K562 (cell line): ENCODE data around the gene OR1S1. TPM values are rescaled to one million over a fixed set of nuclear protein-coding genes. Genes with fewer than 3 reads are reported as not detected.

Experiments used
- ATAC-seq: fragments of 200-7000 bp; cut with Tn5 transposase; 3 replicates; pipeline ENCODE4 v1.9.1; 2020; ENCODE audit warnings: moderate library complexity
- BruUV-seq: library from RNA; stranded (reverse); fragments of 400-500 nt; replicated peaks from 2 replicates; lab custom pipeline; 2021; lab: Mats Ljungman, UMichigan
- CTCF ChIA-PET: fragments of 300-600 bp; formaldehyde crosslinking; extraction: SDS; loops from one replicate; lab custom pipeline; 2021; ENCODE audit warnings: low intra/inter-chr PET ratio; lab: Yijun Ruan, JAX
- POLR2A ChIA-PET: fragments of 300-600, 350-650 bp; sonication (Branson Sonifier 250); formaldehyde crosslinking; extraction: SDS; loops from one replicate; lab custom pipeline; 2021; ENCODE audit warnings: antibody characterized with exemption, inconsistent platforms; lab: Yijun Ruan, JAX
- DNase-seq, 4 experiments: peaks; one replicate each; pipeline versions ENCODE4 v3.0.0 to v3.0.0-alpha.2; 2011 to 2018; ENCODE audit warnings: low spot score in 3 of 4, mixed read lengths in 3 of 4; ENCODE audit errors: extremely low read depth in 1 of 4
- FAIRE-seq: peaks from 2 replicates; lab custom pipeline; 2011; peaks lifted over from hg19 to GRCh38; lab: Jason Lieb, UNC
- H2AFZ ChIP-seq: 2 replicates; pipeline ENCODE4 v1.6.0; 2011; ENCODE audit warnings: low read depth, low read length, control low read depth, inconsistent platforms
- H3K27ac ChIP-seq: fragments of 200-600 bp; 3 replicates; pipeline ENCODE4 v1.8.0; 2011; ENCODE audit warnings: low read depth, mild to moderate bottlenecking, control low read depth, inconsistent platforms, low read length, moderate library complexity, mixed read lengths; ENCODE audit errors: extremely low read depth
- H3K27me3 ChIP-seq, 2 experiments: fragments of 300-600 bp in 1 of 2; 2 replicates in 1 of 2; 3 replicates in 1 of 2; pipeline versions ENCODE4 v1.6.0 to v1.8.0; 2011; ENCODE audit warnings: inconsistent platforms in 2 of 2, low read length in 2 of 2, mild to moderate bottlenecking in 1 of 2, mixed read lengths in 1 of 2, moderate library complexity in 1 of 2; ENCODE audit not compliant: control insufficient read depth in 2 of 2, insufficient read depth in 2 of 2
- H3K36me3 ChIP-seq: fragments of 300-600 bp; 3 replicates; pipeline ENCODE4 v1.8.0; 2011; ENCODE audit warnings: mild to moderate bottlenecking, low read length, inconsistent platforms; ENCODE audit not compliant: control insufficient read depth, insufficient read depth
- H3K4me1 ChIP-seq, 2 experiments: fragments of 200-600 bp in 1 of 2; replicated peaks in 1 of 2; 2 replicates in 1 of 2; 3 replicates in 1 of 2; pipeline versions ENCODE4 v1.5.1 to v1.8.0; 2011; ENCODE audit warnings: inconsistent platforms in 2 of 2, low read length in 2 of 2, mild to moderate bottlenecking in 1 of 2, mixed read lengths in 1 of 2, moderate library complexity in 1 of 2; ENCODE audit not compliant: control insufficient read depth in 2 of 2, insufficient read depth in 2 of 2
- H3K4me2 ChIP-seq: 2 replicates; pipeline ENCODE4 v1.6.1; 2011; ENCODE audit warnings: low read length, control low read depth, inconsistent platforms, mixed read lengths; ENCODE audit not compliant: insufficient read depth
- H3K4me3 ChIP-seq: fragments of 200-600 bp; sonication (generic), shearing (Covaris generic); 2 replicates; pipeline ENCODE4 v1.5.1; 2016; ENCODE audit warnings: control low read depth, inconsistent platforms
- H3K79me2 ChIP-seq: fragments of 200-600 bp; 3 replicates; pipeline ENCODE4 v1.8.0; 2011; ENCODE audit warnings: low read length, inconsistent platforms; ENCODE audit not compliant: control insufficient read depth, insufficient read depth
- H3K9ac ChIP-seq, 2 experiments: 2 replicates each; pipeline versions ENCODE4 v1.6.0 to v1.6.1; 2011; ENCODE audit warnings: low read depth in 2 of 2, low read length in 2 of 2, control low read depth in 1 of 2, inconsistent platforms in 1 of 2, mild to moderate bottlenecking in 1 of 2, mixed read lengths in 1 of 2; ENCODE audit not compliant: insufficient read depth in 1 of 2
- H3K9me1 ChIP-seq: one replicate; pipeline ENCODE4 v1.6.0; 2011; ENCODE audit warnings: inconsistent platforms, mild to moderate bottlenecking, low read length, moderate library complexity; ENCODE audit not compliant: control insufficient read depth, insufficient read depth
- H3K9me3 ChIP-seq: replicated peaks from 2 replicates; pipeline ENCODE4 v1.5.1; 2011; ENCODE audit warnings: low read depth, low read length, inconsistent platforms; ENCODE audit not compliant: control insufficient read depth, insufficient read depth
- H4K20me1 ChIP-seq: replicated peaks from 2 replicates; pipeline ENCODE4 v1.6.1; 2011; ENCODE audit warnings: low read length, inconsistent platforms, mixed read lengths; ENCODE audit not compliant: control insufficient read depth, insufficient read depth
- FOXA1 ChIP-seq: fragments of 450-650 bp; IDR thresholded peaks from 2 replicates; pipeline ENCODE4 v1.6.1; 2016; ENCODE audit warnings: mild to moderate bottlenecking, borderline replicate concordance
- MCM5 ChIP-seq: fragments of 450-650 bp; IDR thresholded peaks from 2 replicates; pipeline ENCODE4 v1.6.1; 2016; ENCODE audit warnings: low read depth
- PHB ChIP-seq: fragments of 250-450 bp; sonication (Bioruptor Pico); IDR thresholded peaks from 2 replicates; pipeline ENCODE4 v1.5.0; 2021
- TFAM ChIP-seq: fragments of 250-450 bp; sonication (Bioruptor Pico); conservative IDR thresholded peaks from 2 replicates; pipeline ENCODE4 v1.5.0; 2021; ENCODE audit warnings: mild to moderate bottlenecking, moderate library complexity
- WGBS: fragments of 100-300 bp; shearing (Covaris generic); methylation state at CpG from one replicate; pipeline ENCODE4 v1.1.6; 2016; ENCODE audit warnings: low coverage, mixed read lengths; ENCODE audit not compliant: insufficient coverage; ENCODE audit errors: missing lambda C conversion rate; 5-methylcytosine and 5-hydroxymethylcytosine counted together
- in situ Hi-C: fragments of 300-500 bp; cut with MboI; formaldehyde crosslinking; loops from 4 replicates; pipeline ENCODE4 v1.15.0; 2018; ENCODE audit warnings: inconsistent platforms, mixed read lengths
- intact Hi-C: fragments of 100-400 bp; cut with micrococcal nuclease; formaldehyde crosslinking; loops from 2 replicates; pipeline ENCODE4 v1.14.2; 2022
- polyA plus RNA-seq, 8 experiments: library from polyadenylated mRNA; depleted of rRNA in 4 of 8; stranded (reverse) in 5 of 8; unstranded in 3 of 8; fragments of >200 nt; fragmentation: Nextera tagmentation in 2 of 8; fragmentation: Illumina TruSeq in 1 of 8; extraction: Ambion mirVana in 2 of 8; extraction: Trizol in 1 of 8; gene quantifications; 2 replicates each; pipeline versions ENCODE4 v1.2.1 to v1.2.3, GENCODE V29; 2011 to 2014; ENCODE audit warnings: inconsistent platforms in 1 of 8, missing spikeins in 1 of 8
- total RNA-seq, 7 experiments: library from RNA; depleted of rRNA in 6 of 7; stranded (reverse); fragments of >200 nt in 6 of 7; fragmentation: Illumina TruSeq in 2 of 7; extraction: Trizol in 2 of 7; gene quantifications; 2 replicates each; pipeline versions ENCODE4 v1.2.1 to v1.2.3, GENCODE V29; 2011 to 2021; ENCODE audit warnings: low replicate concordance in 1 of 7
- TF ChIP-seq, protein P1 (sequence below), 3 experiments: IDR thresholded peaks in 2 of 3; conservative IDR thresholded peaks in 1 of 3; 2 replicates each; pipeline ENCODE4 v1.5.1; 2011 to 2012; ENCODE audit warnings: low read length in 3 of 3, mild to moderate bottlenecking in 3 of 3, control low read depth in 2 of 3, improper control_type of control experiment in 1 of 3, inconsistent platforms in 1 of 3, low read depth in 1 of 3, mixed read lengths in 1 of 3, moderate library complexity in 1 of 3; ENCODE audit not compliant: insufficient read depth in 2 of 3
- TF ChIP-seq, protein P2 (sequence below): fragments of 250-450 bp; sonication (Bioruptor Pico); IDR thresholded peaks from 2 replicates; pipeline ENCODE4 v1.4.0; 2020; ENCODE audit warnings: mild to moderate bottlenecking, moderate library complexity

The OR1S1 gene
- total and polyA plus RNA-seq, 9 of the 15 experiments (the other 6 are each of a cell fraction or from before 2014, with no cell fraction given), result not detected

DNA sequence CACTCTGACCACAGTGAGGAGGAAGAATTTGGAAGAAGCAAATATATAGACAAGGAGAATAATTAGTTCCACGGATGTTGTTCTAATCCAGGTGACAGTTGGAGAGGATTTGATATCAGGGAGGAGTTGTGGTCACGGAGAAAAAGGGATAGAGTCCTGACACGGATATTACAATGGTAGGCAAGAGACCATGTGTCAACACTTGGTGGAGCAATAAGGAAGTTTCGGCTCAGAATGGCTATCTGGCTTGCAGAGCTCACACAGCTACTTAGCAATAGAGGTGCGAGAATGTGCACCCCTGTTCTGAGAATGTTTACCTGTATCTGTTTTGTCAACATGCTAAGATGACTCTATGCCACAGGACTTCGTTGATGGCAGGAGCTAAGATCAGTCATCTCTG is 34.1 kb upstream of the OR1S1 start:
- H3K79me2 ChIP-seq, result no peaks in the 10 kb centered on the region
- ATAC-seq, result no peak
- in situ Hi-C loops, result no loop called here
- H2AFZ ChIP-seq, result no peak overlapping the region
- TF ChIP-seq, protein P1, sequence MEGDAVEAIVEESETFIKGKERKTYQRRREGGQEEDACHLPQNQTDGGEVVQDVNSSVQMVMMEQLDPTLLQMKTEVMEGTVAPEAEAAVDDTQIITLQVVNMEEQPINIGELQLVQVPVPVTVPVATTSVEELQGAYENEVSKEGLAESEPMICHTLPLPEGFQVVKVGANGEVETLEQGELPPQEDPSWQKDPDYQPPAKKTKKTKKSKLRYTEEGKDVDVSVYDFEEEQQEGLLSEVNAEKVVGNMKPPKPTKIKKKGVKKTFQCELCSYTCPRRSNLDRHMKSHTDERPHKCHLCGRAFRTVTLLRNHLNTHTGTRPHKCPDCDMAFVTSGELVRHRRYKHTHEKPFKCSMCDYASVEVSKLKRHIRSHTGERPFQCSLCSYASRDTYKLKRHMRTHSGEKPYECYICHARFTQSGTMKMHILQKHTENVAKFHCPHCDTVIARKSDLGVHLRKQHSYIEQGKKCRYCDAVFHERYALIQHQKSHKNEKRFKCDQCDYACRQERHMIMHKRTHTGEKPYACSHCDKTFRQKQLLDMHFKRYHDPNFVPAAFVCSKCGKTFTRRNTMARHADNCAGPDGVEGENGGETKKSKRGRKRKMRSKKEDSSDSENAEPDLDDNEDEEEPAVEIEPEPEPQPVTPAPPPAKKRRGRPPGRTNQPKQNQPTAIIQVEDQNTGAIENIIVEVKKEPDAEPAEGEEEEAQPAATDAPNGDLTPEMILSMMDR (IDR thresholded peaks at IDR 0.05 in 2 of 3, conservative IDR thresholded peaks at IDR 0.05 in 1 of 3; ENCODE audit: insufficient read depth in 2 of 3, low read depth in 1 of 3, low read length in 3 of 3), result no peak
- TF ChIP-seq, protein P2, sequence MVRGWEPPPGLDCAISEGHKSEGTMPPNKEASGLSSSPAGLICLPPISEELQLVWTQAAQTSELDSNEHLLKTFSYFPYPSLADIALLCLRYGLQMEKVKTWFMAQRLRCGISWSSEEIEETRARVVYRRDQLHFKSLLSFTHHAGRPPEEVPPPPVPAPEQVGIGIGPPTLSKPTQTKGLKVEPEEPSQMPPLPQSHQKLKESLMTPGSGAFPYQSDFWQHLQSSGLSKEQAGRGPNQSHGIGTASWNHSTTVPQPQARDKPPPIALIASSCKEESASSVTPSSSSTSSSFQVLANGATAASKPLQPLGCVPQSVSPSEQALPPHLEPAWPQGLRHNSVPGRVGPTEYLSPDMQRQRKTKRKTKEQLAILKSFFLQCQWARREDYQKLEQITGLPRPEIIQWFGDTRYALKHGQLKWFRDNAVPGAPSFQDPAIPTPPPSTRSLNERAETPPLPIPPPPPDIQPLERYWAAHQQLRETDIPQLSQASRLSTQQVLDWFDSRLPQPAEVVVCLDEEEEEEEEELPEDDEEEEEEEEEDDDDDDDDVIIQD (CRISPR knock-in tag), result no peak
- TF ChIP-seq MCM5 (no peak), TFAM (CRISPR knock-in tag) (no peak), FOXA1 (no peak), PHB (CRISPR knock-in tag) (no peak)
- TF ChIP-seq, all 486 proteins: peak for 0
- WGBS, result 2% methylated on average over 6 of the region's 6 CpGs
- CTCF ChIA-PET, result no interaction called here
- no peak overlapping the region for H3K27ac ChIP-seq
- POLR2A ChIA-PET, result no interaction called here
- no peaks in the 10 kb centered on the region for H3K9me3 ChIP-seq
- FAIRE-seq, result peak; percentile 60
- DNase-seq, result no peak
- H3K9ac ChIP-seq, result no peak overlapping the region
- intact Hi-C loops, result no loop called here
- no peaks in the 10 kb centered on the region for H3K4me1 ChIP-seq
- no peak overlapping the region for H3K4me2 ChIP-seq
- H3K9me1 ChIP-seq, result no peaks in the 10 kb centered on the region
- H4K20me1 ChIP-seq, result no peaks in the 10 kb centered on the region
- H3K36me3 ChIP-seq, result no peaks in the 10 kb centered on the region
- no TSS peak for BruUV-seq
- no peaks in the 10 kb centered on the region for H3K27me3 ChIP-seq
- H3K4me3 ChIP-seq, result no peak overlapping the region
